Measurements from ENCODE around the gene ADGRB2. TPM values are rescaled to one million over a fixed set of nuclear protein-coding genes. Genes with fewer than 3 reads are reported as not detected.

Gene ADGRB2
- total and polyA plus RNA-seq, 8 donors, result 0.61 to 4.9 (median 1.9) TPM; not detected in 1

DNA sequence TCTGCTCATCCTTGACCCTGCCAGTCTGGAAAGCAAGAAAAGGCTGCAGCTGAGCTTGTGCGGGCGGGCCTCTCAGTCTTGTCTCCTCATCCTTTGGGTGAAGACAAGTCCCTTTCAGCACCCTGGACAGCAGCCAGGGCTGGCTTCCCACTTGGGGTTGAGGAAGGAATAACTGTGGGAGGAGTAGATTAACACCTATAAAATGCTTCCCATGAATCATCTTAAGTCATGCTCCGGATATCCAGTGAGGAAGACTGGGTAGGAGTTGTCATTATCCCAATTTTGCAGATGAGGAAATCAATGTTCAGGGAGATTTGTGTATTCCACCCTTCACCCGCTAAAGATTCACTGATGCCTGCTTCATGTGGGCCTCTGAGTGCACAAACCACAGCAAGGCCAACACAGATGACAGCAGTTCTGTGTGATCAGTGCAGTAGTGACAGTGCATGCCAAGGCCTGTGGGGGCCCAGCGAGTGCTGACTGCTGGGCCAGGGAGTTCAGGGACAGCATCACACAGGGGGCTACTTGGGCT, 40.2 kb downstream of the ADGRB2 start:
- no peaks in the 10 kb centered on the region for H3K9me3 ChIP-seq
- no peaks in the 10 kb centered on the region for H3K36me3 ChIP-seq
- no peaks in the 10 kb centered on the region for H3K4me1 ChIP-seq
- no peak for TF ChIP-seq POLR2AphosphoS5 (IDR thresholded peaks at IDR 0.05)
- TF ChIP-seq POLR2A (IDR thresholded peaks at IDR 0.05), result no peak
- TF ChIP-seq CTCF (IDR thresholded peaks at IDR 0.05), result no peak
- TF ChIP-seq EP300 (IDR thresholded peaks at IDR 0.05), result no peak
- DNase-seq, result peak; percentile 74 to 85
- no peak overlapping the region for H3K27ac ChIP-seq
- no peaks in the 10 kb centered on the region for H3K27me3 ChIP-seq
- intact Hi-C loops (cut with DNase I; ENCODE audit: low total_unique reads), result no loop called here
- no peak overlapping the region for H3K4me3 ChIP-seq
- 39 to 54% (median 43%) methylated on average over 5 of the region's 5 CpGs for WGBS, 5 donors

- no peaks in the 10 kb centered on the region for H3K36me3 ChIP-seq
- H3K4me3 ChIP-seq, result no peak overlapping the region
- no peak for TF ChIP-seq EP300 (IDR thresholded peaks at IDR 0.05)
- no peak for TF ChIP-seq CTCF (IDR thresholded peaks at IDR 0.05)
- no peak for TF ChIP-seq POLR2AphosphoS5 (IDR thresholded peaks at IDR 0.05)
- TF ChIP-seq POLR2A (IDR thresholded peaks at IDR 0.05), result no peak
- intact Hi-C loops (cut with DNase I; ENCODE audit: low total_unique reads), result loop anchor here (5.0 kb wide), 1 partner anchor 56 kb away; no protein-coding TSS in a partner anchor
- 70 to 77% (median 74%) methylated on average over 4 of the region's 4 CpGs for WGBS, 5 donors
- peaks cover 0 to 12% (median 0%) of the 10 kb centered on the region in 3 donors for H3K27me3 ChIP-seq
- DNase-seq, result no peak
- no peak overlapping the region for H3K27ac ChIP-seq
- peaks cover 16 to 33% (median 31%) of the 10 kb centered on the region in 4 donors for H3K4me1 ChIP-seq
- H3K9me3 ChIP-seq, result no peaks in the 10 kb centered on the region
Observed at GRCh38 chr1:31718327-31718897, 45.7 kb downstream of the ADGRB2 start.

DNA sequence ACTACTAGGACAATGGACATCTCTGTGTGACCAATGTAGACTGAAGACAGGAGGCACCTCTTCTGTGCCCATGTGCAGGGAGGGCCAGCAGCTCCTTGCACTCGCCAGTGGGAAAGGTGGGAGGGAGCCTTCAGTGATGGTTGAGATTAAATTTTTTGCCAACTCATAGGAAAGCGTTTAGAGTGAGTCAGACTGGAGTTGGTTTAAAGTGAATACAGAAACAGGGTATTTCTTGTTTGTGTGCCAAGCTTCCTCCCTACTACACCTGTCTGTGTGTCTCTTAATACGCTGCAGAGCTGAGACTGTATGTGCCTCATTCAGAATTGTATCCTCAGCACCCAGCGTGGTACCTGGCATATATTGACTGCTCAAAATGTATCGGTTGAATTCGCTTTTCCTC, 46.8 kb downstream of the ADGRB2 start:
- Histone ChIP-seq H3K27me3 (peaks cover 0 to 12% (median 0%) of the 10 kb centered on the region in 3 donors), H3K27ac (no peak overlapping the region), H3K36me3 (no peaks in the 10 kb centered on the region), H3K9me3 (no peaks in the 10 kb centered on the region), H3K4me3 (no peak overlapping the region), H3K4me1 (peaks cover 27 to 43% (median 41%) of the 10 kb centered on the region in 4 donors)
- 68 to 76% (median 70%) methylated on average over 6 of the region's 6 CpGs for WGBS, 5 donors
- no peak for TF ChIP-seq CTCF (IDR thresholded peaks at IDR 0.05)
- TF ChIP-seq POLR2A (IDR thresholded peaks at IDR 0.05), result no peak
- no peak for TF ChIP-seq EP300 (IDR thresholded peaks at IDR 0.05)
- TF ChIP-seq POLR2AphosphoS5 (IDR thresholded peaks at IDR 0.05), result no peak
- no peak for DNase-seq
- intact Hi-C loops (cut with DNase I; ENCODE audit: low total_unique reads), result loop anchor here (5.0 kb wide), 1 partner anchor 55 kb away; no protein-coding TSS in a partner anchor

- TF ChIP-seq POLR2AphosphoS5 (IDR thresholded peaks at IDR 0.05), result no peak
- TF ChIP-seq CTCF (IDR thresholded peaks at IDR 0.05), result no peak
- TF ChIP-seq EP300 (IDR thresholded peaks at IDR 0.05), result no peak
- 3 to 9% (median 5%) methylated on average over 5 to 7 of the region's 7 CpGs for WGBS, 5 donors
- peak overlapping the region; percentile 33 to 45 (median 44) for H3K4me3 ChIP-seq
- DNase-seq, result no peak
- peaks cover 33 to 58% (median 55%) of the 10 kb centered on the region in 4 donors for H3K4me1 ChIP-seq
- intact Hi-C loops (cut with DNase I; ENCODE audit: low total_unique reads), result loop anchor here (5.0 kb wide), 1 partner anchor 54 kb away; no protein-coding TSS in a partner anchor
- H3K27me3 ChIP-seq, result peaks cover 0 to 12% (median 0%) of the 10 kb centered on the region in 3 donors
- H3K27ac ChIP-seq, result peak overlapping the region; percentile 75 to 94 (median 90)
- H3K36me3 ChIP-seq, result no peaks in the 10 kb centered on the region
- no peaks in the 10 kb centered on the region for H3K9me3 ChIP-seq
Observed at GRCh38 chr1:31715873-31716220, 48.3 kb downstream of the ADGRB2 start.
